Naive thymus-derived CD4-positive, alpha-beta T cell (primary cell): ENCODE measurements around the gene GSN. TPM values are rescaled to one million over a fixed set of nuclear protein-coding genes. Genes with fewer than 3 reads are reported as not detected.

Experiments
- ATAC-seq: fragments of 150-1000 bp; cut with Tn5 transposase; 2 replicates; pipeline ENCODE4 v1.10.0; 2021; ENCODE audit warnings: mild to moderate bottlenecking, moderate library complexity
- CTCF ChIA-PET: fragments of 350-600 bp; sonication (Branson Sonifier 250); formaldehyde crosslinking; loops from one replicate; lab custom pipeline; 2021; ENCODE audit warnings: antibody characterized with exemption; lab: Charles Lee
- POLR2A ChIA-PET: fragments of 350-600 bp; sonication (Branson Sonifier 250); formaldehyde crosslinking; loops from one replicate; lab custom pipeline; 2021; ENCODE audit warnings: antibody characterized with exemption, inconsistent platforms; lab: Charles Lee
- DNase-seq, 9 donors: peaks; one replicate each; pipeline versions ENCODE4 v3.0.0 to v3.0.0-alpha.2; 2020 to 2022; ENCODE audit warnings: mixed read lengths in 1 of 9
- H3K27ac ChIP-seq: one replicate; pipeline ENCODE4 v1.7.0; 2013; ENCODE audit warnings: mild to moderate bottlenecking, low read depth, low read length, moderate library complexity
- H3K27me3 ChIP-seq, 2 donors: one replicate each; pipeline ENCODE4 v1.7.0; 2013; ENCODE audit warnings: low read length in 2 of 2, mild to moderate bottlenecking in 2 of 2, moderate library complexity in 2 of 2; ENCODE audit not compliant: control insufficient read depth in 2 of 2, insufficient read depth in 2 of 2
- H3K36me3 ChIP-seq, 3 experiments: 1 replicate in 2 of 3; 2 replicates in 1 of 3; pipeline ENCODE4 v1.7.0; 2013; ENCODE audit warnings: low read length in 3 of 3, mild to moderate bottlenecking in 3 of 3, moderate library complexity in 1 of 3; ENCODE audit not compliant: insufficient read depth in 3 of 3, control insufficient read depth in 2 of 3
- H3K4me1 ChIP-seq, 2 donors: one replicate each; pipeline ENCODE4 v1.7.0; 2013; ENCODE audit warnings: low read length in 2 of 2, mild to moderate bottlenecking in 2 of 2, moderate library complexity in 1 of 2; ENCODE audit not compliant: control insufficient read depth in 2 of 2, insufficient read depth in 2 of 2
- H3K4me3 ChIP-seq: 2 replicates; pipeline ENCODE4 v1.7.0; 2013; ENCODE audit warnings: mild to moderate bottlenecking, low read length
- H3K9me3 ChIP-seq, 3 experiments: 1 replicate in 2 of 3; 2 replicates in 1 of 3; pipeline ENCODE4 v1.7.0; 2013; ENCODE audit warnings: low read length in 3 of 3; ENCODE audit not compliant: control insufficient read depth in 2 of 3
- H3K27ac Mint-ChIP-seq, 9 donors: one replicate each; pipeline ENCODE4 v1.8.0; 2020 to 2022; ENCODE audit warnings: mixed read lengths in 9 of 9, mild to moderate bottlenecking in 8 of 9, moderate library complexity in 5 of 9, inconsistent platforms in 2 of 9
- H3K27me3 Mint-ChIP-seq, 5 donors: one replicate each; pipeline ENCODE4 v1.8.0; 2021 to 2022; ENCODE audit warnings: mixed read lengths in 5 of 5, mild to moderate bottlenecking in 1 of 5
- H3K36me3 Mint-ChIP-seq, 5 donors: one replicate each; pipeline ENCODE4 v1.8.0; 2020 to 2022; ENCODE audit warnings: mixed read lengths in 5 of 5, mild to moderate bottlenecking in 3 of 5, inconsistent platforms in 1 of 5
- H3K4me1 Mint-ChIP-seq, 7 donors: one replicate each; pipeline ENCODE4 v1.8.0; 2020 to 2022; ENCODE audit warnings: mixed read lengths in 7 of 7, mild to moderate bottlenecking in 3 of 7, inconsistent platforms in 1 of 7
- H3K4me3 Mint-ChIP-seq, 10 donors: one replicate each; pipeline ENCODE4 v1.8.0; 2020 to 2022; ENCODE audit warnings: mild to moderate bottlenecking in 10 of 10, mixed read lengths in 10 of 10, moderate library complexity in 6 of 10, inconsistent platforms in 2 of 10
- H3K9me3 Mint-ChIP-seq, 11 donors: one replicate each; pipeline ENCODE4 v1.8.0; 2020 to 2022; ENCODE audit warnings: mixed read lengths in 11 of 11, mild to moderate bottlenecking in 4 of 11, inconsistent platforms in 1 of 11, moderate library complexity in 1 of 11
- intact Hi-C, 2 donors: fragments of 100-400 bp; cut with micrococcal nuclease; formaldehyde crosslinking; loops; one replicate each; pipeline ENCODE4 v1.15.1; 2023
- polyA plus RNA-seq, 2 donors: library from polyadenylated mRNA; unstranded; fragments of 300-500 nt; fragmentation: Illumina TruSeq; gene quantifications; one replicate each; pipeline ENCODE4 v1.2.3, GENCODE V29; 2021
- total RNA-seq, 6 experiments: library from RNA in 5 of 6; stranded (reverse) in 5 of 6; gene quantifications; 1 replicate in 5 of 6; 2 replicates in 1 of 6; pipeline ENCODE4 v1.2.3 and lab custom pipeline; 2021 to 2026

Gene GSN
- total and polyA plus RNA-seq, 7 experiments from 2014 or later, result 2.9 to 34.6 (median 6.4) TPM

- DNase-seq (no peak), ATAC-seq (no peak)
- H3K27me3 Mint-ChIP-seq, result no peaks in the 10 kb centered on the region
- ChIA-PET CTCF (interaction anchor here (1.7 kb wide), 1 partner anchor 44 kb away, joined by 9 read pairs; no protein-coding TSS in a partner anchor), POLR2A (no interaction called here)
- H3K36me3 ChIP-seq, result no peaks in the 10 kb centered on the region
- H3K9me3 Mint-ChIP-seq, result no peaks in the 10 kb centered on the region
- no peak overlapping the region for H3K27ac Mint-ChIP-seq
- H3K4me1 Mint-ChIP-seq, result peaks cover 8 to 59% (median 23%) of the 10 kb centered on the region in 7 donors
- no peak overlapping the region for H3K4me3 ChIP-seq
- H3K4me3 Mint-ChIP-seq, result no peak overlapping the region
- H3K36me3 Mint-ChIP-seq, result peaks cover 0 to 15% (median 0%) of the 10 kb centered on the region in 5 donors
- no peaks in the 10 kb centered on the region for H3K27me3 ChIP-seq
- no peak overlapping the region for H3K27ac ChIP-seq
- intact Hi-C loops, result no loop called here
- no peaks in the 10 kb centered on the region for H3K9me3 ChIP-seq
- peaks cover 12 to 73% of the 10 kb centered on the region in 2 donors for H3K4me1 ChIP-seq
Measured at GRCh38 chr9:121364077-121364476, 96.1 kb downstream of the GSN start.

- peaks cover 8 to 52% (median 22%) of the 10 kb centered on the region in 7 donors for H3K4me1 Mint-ChIP-seq
- intact Hi-C loops, result loop anchor here (5.0 kb wide), 2 partner anchors 653 to 783 kb away; partner anchors contain the start of genes CDK5RAP2 (in 1 of the 2) and MEGF9 (in 1 of the 2)
- peaks cover 0 to 15% (median 0%) of the 10 kb centered on the region in 5 donors for H3K36me3 Mint-ChIP-seq
Measured at GRCh38 chr9:121364886-121365285, 96.9 kb downstream of the GSN start.

GRCh38 chr9:121365564-121365963, 97.6 kb downstream of the GSN start:
- H3K27me3 Mint-ChIP-seq, result no peaks in the 10 kb centered on the region
- Histone ChIP-seq H3K4me1 (peaks cover 16 to 60% of the 10 kb centered on the region in 2 donors), H3K4me3 (no peak overlapping the region), H3K27me3 (no peaks in the 10 kb centered on the region), H3K36me3 (peaks cover 0 to 5% (median 0%) of the 10 kb centered on the region in 3 experiments), H3K9me3 (no peaks in the 10 kb centered on the region), H3K27ac (no peak overlapping the region)
- H3K27ac Mint-ChIP-seq, result peak overlapping the region in 1 of 9 donors; percentile 19
- CTCF ChIA-PET, result no interaction called here
- DNase-seq, result no peak
- peaks cover 0 to 16% (median 0%) of the 10 kb centered on the region in 5 donors for H3K36me3 Mint-ChIP-seq
- POLR2A ChIA-PET, result interaction anchor here (0.8 kb wide), 1 partner anchor 14 kb away, joined by 3 read pairs; no protein-coding TSS in a partner anchor
- H3K4me1 Mint-ChIP-seq, result peaks cover 13 to 56% (median 25%) of the 10 kb centered on the region in 7 donors
- peaks cover 0 to 4% (median 0%) of the 10 kb centered on the region in 11 donors for H3K9me3 Mint-ChIP-seq
- intact Hi-C loops, result loop anchor here (5.0 kb wide), 2 partner anchors 653 to 783 kb away; partner anchors contain the start of genes CDK5RAP2 (in 1 of the 2) and MEGF9 (in 1 of the 2)
- H3K4me3 Mint-ChIP-seq, result peak overlapping the region in 1 of 10 donors; percentile 3
- ATAC-seq, result no peak

More at GRCh38 chr9:121364886-121365285, 96.9 kb downstream of the GSN start:
- no peak overlapping the region for H3K27ac ChIP-seq
- no peaks in the 10 kb centered on the region for H3K9me3 ChIP-seq
- Mint-ChIP-seq H3K27ac (no peak overlapping the region), H3K9me3 (no peaks in the 10 kb centered on the region), H3K27me3 (no peaks in the 10 kb centered on the region), H3K4me3 (no peak overlapping the region)
- H3K27me3 ChIP-seq, result no peaks in the 10 kb centered on the region
- peaks cover 14 to 65% of the 10 kb centered on the region in 2 donors for H3K4me1 ChIP-seq
- DNase-seq, result no peak
- ChIA-PET CTCF (no interaction called here), POLR2A (interaction anchor here (0.8 kb wide), 1 partner anchor 13 kb away, joined by 3 read pairs; no protein-coding TSS in a partner anchor)
- H3K4me3 ChIP-seq, result no peak overlapping the region
- peaks cover 0 to 4% (median 0%) of the 10 kb centered on the region in 3 experiments for H3K36me3 ChIP-seq
- no peak for ATAC-seq

GRCh38 chr9:121366611-121367192, 98.7 kb downstream of the GSN start:
- Histone ChIP-seq H3K9me3 (no peaks in the 10 kb centered on the region), H3K27me3 (no peaks in the 10 kb centered on the region), H3K4me1 (peaks cover 18 to 52% of the 10 kb centered on the region in 2 donors), H3K36me3 (peaks cover 0 to 5% (median 0%) of the 10 kb centered on the region in 3 experiments), H3K27ac (no peak overlapping the region), H3K4me3 (no peak overlapping the region)
- Mint-ChIP-seq H3K27me3 (no peaks in the 10 kb centered on the region), H3K36me3 (peaks cover 0 to 19% (median 0%) of the 10 kb centered on the region in 5 donors), H3K27ac (peak overlapping the region in 2 of 9 donors; percentile 10 to 29), H3K9me3 (peaks cover 0 to 4% (median 0%) of the 10 kb centered on the region in 11 donors), H3K4me3 (peak overlapping the region in 1 of 10 donors; percentile 35), H3K4me1 (peaks cover 18 to 65% (median 29%) of the 10 kb centered on the region in 7 donors)
- DNase-seq (no peak), ATAC-seq (no peak)
- ChIA-PET CTCF (interaction anchor here (0.5 to 0.7 kb wide), 4 partner anchors 9 to 48 kb away, joined by 3 to 5 read pairs (median 3); no protein-coding TSS in a partner anchor), POLR2A (interaction anchor here (0.6 to 0.7 kb wide), 2 partner anchors 22 to 971 kb away, joined by 3 read pairs; no protein-coding TSS in a partner anchor)
- intact Hi-C loops, result loop anchor here (5.0 kb wide), 2 partner anchors 654 to 784 kb away; partner anchors contain the start of genes CDK5RAP2 (in 1 of the 2) and MEGF9 (in 1 of the 2)

GRCh38 chr9:121367306-121368137, 99.6 kb downstream of the GSN start:
- ChIA-PET CTCF (interaction anchor here (0.6 kb wide), 1 partner anchor 48 kb away, joined by 3 read pairs; no protein-coding TSS in a partner anchor), POLR2A (interaction anchor here (0.6 kb wide), 1 partner anchor 971 kb away, joined by 3 read pairs; no protein-coding TSS in a partner anchor)
- Mint-ChIP-seq H3K27ac (peak overlapping the region in 4 of 9 donors; percentile 18 to 97 (median 67)), H3K36me3 (peaks cover 0 to 19% (median 0%) of the 10 kb centered on the region in 5 donors), H3K4me1 (peaks cover 22 to 70% (median 33%) of the 10 kb centered on the region in 7 donors), H3K4me3 (peak overlapping the region in 9 of 10 donors; percentile 48 to 99 (median 92)), H3K9me3 (peaks cover 0 to 4% (median 0%) of the 10 kb centered on the region in 11 donors), H3K27me3 (no peaks in the 10 kb centered on the region)
- Histone ChIP-seq H3K4me1 (peaks cover 18 to 44% of the 10 kb centered on the region in 2 donors), H3K27ac (no peak overlapping the region), H3K9me3 (no peaks in the 10 kb centered on the region), H3K4me3 (peak overlapping the region; percentile 91), H3K27me3 (no peaks in the 10 kb centered on the region), H3K36me3 (peaks cover 0 to 5% (median 0%) of the 10 kb centered on the region in 3 experiments)
- DNase-seq, result no peak
- intact Hi-C loops, result loop anchor here (5.0 kb wide), 2 partner anchors 655 to 785 kb away; partner anchors contain the start of genes CDK5RAP2 (in 1 of the 2) and MEGF9 (in 1 of the 2)
- no peak for ATAC-seq
